ENCODE data around the gene UPK3A.
A peak's percentile ranks its signal among the peaks of the same experiment; 100 is the strongest.
"Not testable (repeated sequence)": the region's sequence is repeated elsewhere in the genome, so short reads cannot be mapped to it uniquely, and the experiment has no call there.

The UPK3A gene

DNA sequence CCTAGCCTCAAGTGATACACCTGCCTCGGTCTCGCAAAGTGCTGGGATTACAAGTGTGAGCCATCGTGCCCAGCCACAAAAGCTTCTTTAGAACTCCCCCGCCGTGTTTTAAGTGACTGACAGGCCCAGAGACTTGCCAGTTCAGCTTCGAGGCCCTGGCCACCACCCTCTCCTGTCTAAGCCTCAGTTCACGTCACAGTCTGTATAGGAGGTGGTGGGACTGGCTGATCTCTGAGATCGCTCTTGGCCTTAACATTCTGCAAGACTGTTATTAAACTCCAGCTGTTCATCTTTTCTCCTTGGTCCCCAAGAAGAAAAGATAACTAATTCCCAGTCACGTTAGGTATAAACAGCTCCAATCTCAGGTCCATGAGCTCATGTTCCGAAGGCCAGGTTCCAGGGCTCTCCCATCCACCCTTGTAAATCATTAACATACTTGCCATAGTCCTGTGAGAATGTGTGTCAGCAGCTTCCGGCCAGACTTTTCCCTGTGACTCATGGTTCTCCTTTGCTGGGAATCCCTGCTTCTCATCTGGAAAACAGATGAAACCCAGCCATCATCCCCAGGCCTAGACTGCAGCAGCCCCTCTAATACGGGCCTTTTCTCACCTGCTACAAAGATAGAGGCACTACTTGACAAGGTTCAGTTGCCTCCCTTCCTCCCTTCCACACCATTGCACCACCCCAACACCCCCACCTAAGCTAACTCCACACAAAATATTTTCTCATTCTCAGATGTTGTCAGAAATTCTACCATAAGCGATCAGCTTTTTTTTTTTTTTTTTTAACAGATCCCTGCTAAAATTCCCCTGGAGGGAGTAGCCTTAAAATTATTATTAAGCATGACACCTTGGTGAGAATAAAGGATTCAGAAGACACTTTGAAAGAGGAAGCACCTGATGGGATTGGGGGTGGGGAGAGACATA lies 38.4 kb upstream of the UPK3A start:
- Mint-ChIP-seq H3K4me1 (peaks cover 23% of the 10 kb centered on the region), H3K4me3 (peak overlapping the region; percentile 51), H3K36me3 (no peaks in the 10 kb centered on the region), H3K27ac (peak overlapping the region; percentile 85), H3K27me3 (peaks cover 1% of the 10 kb centered on the region), H3K9me3 (no peaks in the 10 kb centered on the region)
- DNase-seq (ENCODE audit: low spot score in 2 of 2) (no peak), ATAC-seq (ENCODE audit: low read depth) (peak; percentile 42)

DNA sequence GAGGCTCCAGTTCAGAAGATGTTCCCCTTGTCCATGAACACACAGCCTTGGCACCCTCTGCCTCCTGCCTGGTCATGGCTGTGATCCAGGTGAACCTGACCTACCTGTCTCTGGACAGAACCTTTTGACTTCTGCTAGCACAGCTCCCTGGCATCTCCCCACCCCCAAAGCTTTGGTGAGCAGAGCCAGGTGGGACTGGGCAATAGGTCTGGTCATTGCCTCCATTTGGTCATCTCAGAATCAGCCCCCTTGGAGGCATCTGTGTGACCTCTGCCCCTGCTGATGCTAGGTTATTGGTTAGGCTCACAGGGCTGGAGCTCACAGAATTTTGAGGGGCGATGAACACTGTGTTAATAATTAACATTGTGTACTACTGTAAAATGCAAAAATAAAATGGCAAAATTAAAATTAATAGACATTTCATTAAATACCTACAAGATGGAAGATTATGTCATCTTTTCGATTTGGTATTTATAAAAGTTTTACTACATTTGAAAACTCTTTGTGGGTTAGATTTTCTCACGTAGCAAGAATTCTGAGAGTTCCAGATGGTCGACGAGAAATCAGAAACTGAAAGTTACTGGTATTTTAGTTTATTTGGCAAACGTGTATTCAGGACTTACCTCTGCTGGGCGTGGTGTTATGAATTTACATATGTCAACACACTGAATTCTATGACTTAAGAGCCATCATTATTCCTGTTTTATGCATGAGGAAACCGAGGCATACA lies 35.8 kb upstream of the UPK3A start:
- ATAC-seq (ENCODE audit: low read depth): peak; percentile 81
- Mint-ChIP-seq H3K27me3 (peaks cover 1% of the 10 kb centered on the region), H3K4me3 (peak overlapping the region; percentile 55), H3K27ac (peak overlapping the region; percentile 47), H3K4me1 (peaks cover 19% of the 10 kb centered on the region), H3K36me3 (no peaks in the 10 kb centered on the region), H3K9me3 (no peaks in the 10 kb centered on the region)
- no peak for DNase-seq (ENCODE audit: low spot score in 2 of 2)

DNA sequence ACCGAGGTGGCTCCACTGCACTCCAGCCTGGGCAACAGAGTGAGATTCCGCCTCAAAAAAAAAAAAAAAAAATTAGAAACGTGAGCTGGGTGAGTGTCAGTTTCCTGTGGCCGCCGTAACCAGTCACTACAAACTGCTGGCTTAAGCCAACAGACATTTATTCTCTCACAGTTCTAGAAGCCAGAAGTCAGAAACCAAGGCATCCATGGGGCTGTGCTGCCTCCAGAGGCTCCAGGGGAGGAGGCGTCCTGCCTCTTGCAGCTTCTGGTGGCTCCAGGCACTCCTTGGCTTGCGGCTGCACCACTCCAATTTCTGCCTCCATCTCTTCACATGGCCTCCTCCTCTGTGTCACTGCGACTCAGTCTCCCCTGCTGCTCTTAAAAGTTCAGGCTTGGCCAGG lies 32.9 kb upstream of the UPK3A start:
- DNase-seq (ENCODE audit: low spot score in 2 of 2) (no peak), ATAC-seq (ENCODE audit: low read depth) (no peak)
- no peak overlapping the region for H3K4me3 Mint-ChIP-seq
- H3K27me3 Mint-ChIP-seq: peaks cover 1% of the 10 kb centered on the region
- H3K27ac Mint-ChIP-seq: no peak overlapping the region
- H3K36me3 Mint-ChIP-seq: peaks cover 2% of the 10 kb centered on the region
- no peaks in the 10 kb centered on the region for H3K9me3 Mint-ChIP-seq
- peaks cover 18% of the 10 kb centered on the region for H3K4me1 Mint-ChIP-seq

DNA sequence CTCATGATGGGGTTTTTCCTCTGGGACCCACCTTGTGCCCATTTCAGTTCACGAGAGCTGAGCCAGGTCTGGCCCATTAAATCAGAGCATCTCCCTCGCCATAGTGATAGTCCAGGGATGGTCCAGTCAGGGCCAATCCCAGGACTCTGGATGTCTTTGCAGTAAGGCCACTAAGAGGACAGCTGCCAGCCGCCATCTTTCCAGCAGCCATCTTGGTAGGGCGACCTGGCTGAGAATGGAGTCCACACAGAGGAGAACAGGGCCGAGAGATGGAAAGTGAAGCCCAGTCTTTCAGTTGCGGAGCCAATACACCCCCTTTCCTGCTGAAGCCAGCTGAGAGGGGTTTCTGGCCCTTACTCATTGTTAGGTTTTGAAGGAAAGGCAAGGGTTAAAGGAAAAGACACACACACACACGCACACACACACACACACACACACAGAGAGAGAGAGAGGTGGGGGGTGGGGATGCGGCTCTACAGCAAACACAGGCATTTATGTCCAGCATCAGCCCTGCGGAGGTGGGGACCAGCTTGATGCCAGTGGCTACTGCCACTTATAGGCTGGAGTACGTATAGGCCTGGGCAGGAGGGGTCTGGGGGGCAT lies 31.6 kb upstream of the UPK3A start:
- Mint-ChIP-seq H3K4me1 (peaks cover 15% of the 10 kb centered on the region), H3K4me3 (no peak overlapping the region), H3K36me3 (peaks cover 2% of the 10 kb centered on the region), H3K9me3 (no peaks in the 10 kb centered on the region), H3K27me3 (peaks cover 1% of the 10 kb centered on the region), H3K27ac (no peak overlapping the region)
- DNase-seq (ENCODE audit: low spot score in 2 of 2) (no peak), ATAC-seq (ENCODE audit: low read depth) (no peak)

DNA sequence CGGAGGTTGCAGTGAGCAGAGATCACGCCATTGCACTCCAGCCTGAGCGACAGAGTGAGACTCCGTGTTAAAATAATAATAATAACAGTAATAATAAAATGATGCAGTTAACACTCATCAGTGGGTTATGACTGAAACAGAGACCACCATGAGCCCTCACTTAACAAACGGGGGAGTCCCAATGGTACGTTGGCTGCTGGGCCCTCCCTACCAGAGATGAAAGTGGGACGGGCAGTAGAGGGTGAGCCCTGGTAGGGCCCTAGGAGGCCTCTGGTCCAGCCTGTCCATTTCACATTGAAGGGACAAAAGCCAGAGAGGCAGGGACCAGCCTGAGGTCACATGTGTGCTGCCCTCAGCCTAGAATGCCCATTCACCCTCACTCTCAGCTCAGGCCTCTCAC lies 30.4 kb upstream of the UPK3A start:
- ATAC-seq (ENCODE audit: low read depth): no peak
- DNase-seq (ENCODE audit: low spot score in 2 of 2): no peak
- no peak overlapping the region for H3K27ac Mint-ChIP-seq

DNA sequence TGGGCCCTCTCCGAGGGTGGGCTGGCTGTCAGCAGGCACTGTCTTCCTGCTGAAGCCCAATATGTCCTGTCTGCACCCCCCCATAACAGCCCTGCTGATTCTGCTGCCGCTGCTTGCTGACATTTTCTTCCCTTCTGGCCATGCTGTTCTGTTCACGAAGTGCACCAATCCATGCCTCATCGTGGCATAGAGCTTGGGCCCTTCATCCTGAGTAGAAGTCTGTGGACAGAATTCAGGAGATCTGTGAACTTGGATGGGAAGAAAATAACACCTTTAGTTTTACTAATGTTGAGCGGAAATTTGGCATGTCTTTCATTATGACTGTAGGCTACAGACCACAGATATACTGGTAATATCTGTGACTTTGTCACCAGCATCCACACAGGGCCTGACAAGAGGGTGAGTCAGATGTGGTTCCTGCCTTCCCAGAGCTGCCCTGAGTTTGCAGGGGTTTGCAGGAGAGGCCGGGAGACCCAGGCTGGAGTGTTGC lies 29.9 kb upstream of the UPK3A start:
- Mint-ChIP-seq H3K27ac (no peak overlapping the region), H3K36me3 (peaks cover 2% of the 10 kb centered on the region), H3K4me1 (peaks cover 14% of the 10 kb centered on the region), H3K27me3 (peaks cover 4% of the 10 kb centered on the region), H3K4me3 (no peak overlapping the region), H3K9me3 (no peaks in the 10 kb centered on the region)
- DNase-seq (ENCODE audit: low spot score in 2 of 2) (no peak), ATAC-seq (ENCODE audit: low read depth) (no peak)

More for the DNA sequence above, 30.4 kb upstream of the UPK3A start:
- H3K36me3 Mint-ChIP-seq: peaks cover 2% of the 10 kb centered on the region
- peaks cover 1% of the 10 kb centered on the region for H3K27me3 Mint-ChIP-seq
- no peaks in the 10 kb centered on the region for H3K9me3 Mint-ChIP-seq
- peaks cover 11% of the 10 kb centered on the region for H3K4me1 Mint-ChIP-seq
- H3K4me3 Mint-ChIP-seq: no peak overlapping the region

DNA sequence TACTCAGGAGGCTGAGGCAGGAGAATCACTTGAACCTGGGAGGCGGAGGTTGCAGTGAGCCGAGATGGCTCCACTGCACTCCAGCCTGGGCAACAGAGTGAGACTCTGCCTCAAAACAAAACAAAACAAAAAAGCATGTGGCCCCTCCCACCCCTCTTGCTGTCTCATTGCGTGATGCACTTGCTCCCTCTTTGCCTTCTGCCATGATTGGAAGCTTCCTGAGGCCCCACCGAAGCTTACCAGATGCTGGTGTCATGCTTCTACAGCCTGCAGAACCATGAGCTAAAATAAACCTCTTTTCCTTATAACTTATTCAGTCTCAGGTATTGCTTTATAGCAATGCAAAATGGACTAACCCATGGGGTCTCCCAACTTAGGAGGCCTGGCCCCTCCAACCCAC lies 26.8 kb upstream of the UPK3A start:
- not testable (repeated sequence) for H3K4me3 Mint-ChIP-seq; H3K9me3 Mint-ChIP-seq; H3K27ac Mint-ChIP-seq; ATAC-seq (ENCODE audit: low read depth); DNase-seq (ENCODE audit: low spot score in 2 of 2); H3K27me3 Mint-ChIP-seq; H3K36me3 Mint-ChIP-seq
- H3K4me1 Mint-ChIP-seq: peaks cover 29% of the 10 kb centered on the region

DNA sequence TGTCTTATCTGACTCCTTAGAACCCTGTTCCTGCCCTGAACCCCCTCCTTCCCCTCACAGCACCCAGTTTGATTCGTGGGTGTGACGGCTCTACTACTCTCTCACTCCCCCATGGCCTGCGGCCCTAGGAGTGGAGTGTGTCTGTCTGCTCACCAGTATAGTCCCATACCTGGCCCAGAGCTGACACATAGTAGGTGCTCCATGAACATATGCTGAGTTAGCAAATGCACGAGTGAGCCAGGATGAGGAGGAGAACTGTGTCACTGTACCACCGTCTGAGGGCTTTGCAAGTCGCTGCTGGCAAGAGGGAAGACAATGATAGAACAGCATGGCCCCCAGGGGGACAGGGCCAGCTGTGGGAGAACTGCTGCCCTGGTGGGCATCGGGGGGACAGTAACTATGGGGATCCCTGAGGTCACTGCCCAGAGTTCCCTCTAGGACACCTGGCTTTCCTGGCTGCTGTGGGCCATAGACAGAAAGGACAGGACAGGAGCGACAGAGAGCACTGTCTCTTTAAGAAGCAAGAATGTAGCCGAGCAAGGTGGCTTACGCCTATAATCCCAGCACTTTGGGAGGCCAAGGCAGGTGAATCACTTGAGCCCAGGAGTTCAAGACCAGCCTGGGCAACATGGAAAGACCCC lies 24.9 kb upstream of the UPK3A start:
- no peaks in the 10 kb centered on the region for H3K9me3 Mint-ChIP-seq
- peaks cover 3% of the 10 kb centered on the region for H3K27me3 Mint-ChIP-seq
- ATAC-seq (ENCODE audit: low read depth) (no peak), DNase-seq (ENCODE audit: low spot score in 2 of 2) (no peak)
- peaks cover 37% of the 10 kb centered on the region for H3K4me1 Mint-ChIP-seq
- H3K36me3 Mint-ChIP-seq: peaks cover 2% of the 10 kb centered on the region
- peak overlapping the region; percentile 24 for H3K4me3 Mint-ChIP-seq
- no peak overlapping the region for H3K27ac Mint-ChIP-seq

DNA sequence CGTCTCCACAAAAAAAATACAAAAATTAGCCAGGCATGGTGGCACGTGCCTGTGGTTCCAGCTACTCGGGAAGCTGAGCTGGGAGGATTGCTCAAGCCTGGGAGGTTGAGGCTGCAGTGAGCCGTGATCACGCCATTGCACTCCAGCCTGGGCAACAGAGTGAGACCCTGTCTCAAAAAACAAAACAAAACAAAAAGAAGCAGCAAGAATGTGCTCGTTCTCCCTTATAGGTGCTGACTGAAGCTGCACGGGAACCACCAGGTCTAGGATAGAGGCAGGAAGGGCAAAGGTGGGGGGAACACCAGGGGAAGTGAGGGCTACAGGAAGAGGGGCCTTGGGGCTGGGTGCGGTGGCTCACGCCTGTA lies 24.4 kb upstream of the UPK3A start:
- not testable (repeated sequence) for H3K9me3 Mint-ChIP-seq; DNase-seq (ENCODE audit: low spot score in 2 of 2); ATAC-seq (ENCODE audit: low read depth); H3K27me3 Mint-ChIP-seq; H3K27ac Mint-ChIP-seq; H3K36me3 Mint-ChIP-seq
- peaks cover 36% of the 10 kb centered on the region for H3K4me1 Mint-ChIP-seq
- peak overlapping the region; percentile 24 for H3K4me3 Mint-ChIP-seq

DNA sequence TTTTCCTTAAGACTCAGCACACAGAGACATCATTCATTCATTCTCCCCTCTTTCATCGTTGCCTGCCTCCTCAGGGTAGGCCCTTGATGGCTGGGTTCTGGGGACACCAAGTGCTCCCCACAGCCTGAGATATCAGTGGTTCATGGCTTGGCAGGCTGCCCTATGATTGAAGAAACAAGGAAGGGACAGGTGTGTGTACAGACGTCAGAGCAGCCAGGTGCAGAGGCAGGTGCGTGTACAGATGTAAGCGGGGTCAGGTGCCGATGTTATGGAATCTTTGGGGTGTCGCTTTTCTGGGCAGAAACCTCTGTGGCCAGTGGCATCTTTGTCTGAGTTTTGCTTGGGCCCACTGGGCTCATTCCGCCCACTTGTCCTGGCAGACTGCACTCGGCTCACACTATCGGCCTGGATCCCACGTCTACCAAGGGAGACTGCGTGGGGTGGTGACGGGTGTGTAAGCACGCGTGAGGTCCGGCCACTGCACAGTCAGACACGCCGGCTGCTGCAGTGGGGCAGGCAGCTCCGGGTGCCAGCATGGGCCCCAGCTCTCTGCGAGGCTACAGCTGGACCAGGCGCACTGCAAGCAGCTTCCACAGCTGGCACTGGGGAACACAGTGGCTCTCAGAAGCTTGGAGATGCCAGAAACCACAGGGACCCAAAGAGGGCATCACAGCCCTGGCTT lies 23.2 kb upstream of the UPK3A start:
- Mint-ChIP-seq H3K4me1 (peaks cover 34% of the 10 kb centered on the region), H3K27ac (no peak overlapping the region), H3K36me3 (no peaks in the 10 kb centered on the region), H3K27me3 (peaks cover 3% of the 10 kb centered on the region), H3K4me3 (peak overlapping the region; percentile 25), H3K9me3 (no peaks in the 10 kb centered on the region)
- ATAC-seq (ENCODE audit: low read depth) (no peak), DNase-seq (ENCODE audit: low spot score in 2 of 2) (no peak)

DNA sequence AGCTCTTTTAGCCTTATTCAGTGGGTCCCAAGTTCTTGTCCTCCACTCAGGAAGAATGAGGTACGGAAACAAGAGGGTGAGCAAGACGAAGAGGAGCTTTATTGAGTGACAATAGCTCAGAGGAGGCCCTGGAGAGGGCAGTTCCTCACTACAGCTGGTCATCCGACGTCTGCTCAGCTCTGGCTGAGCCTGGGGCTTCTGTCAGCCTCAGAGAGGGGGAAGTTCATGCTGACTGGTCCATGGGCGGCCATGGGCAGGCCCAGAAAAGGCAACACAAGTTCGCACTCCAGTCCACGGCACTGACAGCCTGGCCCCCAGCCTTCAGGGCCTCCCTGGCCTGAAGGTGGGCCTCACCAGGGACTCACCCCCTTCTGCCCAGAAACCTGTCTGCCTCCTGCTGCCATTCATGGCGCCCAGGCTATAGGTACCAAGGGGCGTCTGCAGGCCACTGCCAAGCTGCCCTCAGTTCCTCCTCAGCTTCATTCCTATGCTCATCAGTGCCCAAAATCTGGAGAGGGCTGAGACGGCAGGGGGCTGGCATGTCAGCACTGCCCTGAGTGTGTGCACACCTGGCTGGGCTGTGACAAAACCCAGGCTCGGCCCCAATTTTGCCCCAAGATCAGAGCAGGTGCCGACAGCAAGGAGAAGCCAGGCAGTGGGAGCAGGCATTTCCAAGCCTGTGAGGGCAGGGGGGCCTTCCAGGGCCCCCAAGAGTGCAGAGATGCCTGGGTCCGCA lies 22.4 kb upstream of the UPK3A start:
- DNase-seq (ENCODE audit: low spot score in 2 of 2): no peak
- H3K27me3 Mint-ChIP-seq: peaks cover 3% of the 10 kb centered on the region
- H3K36me3 Mint-ChIP-seq: no peaks in the 10 kb centered on the region
- no peak for ATAC-seq (ENCODE audit: low read depth)
- no peaks in the 10 kb centered on the region for H3K9me3 Mint-ChIP-seq
- no peak overlapping the region for H3K27ac Mint-ChIP-seq
- H3K4me1 Mint-ChIP-seq: peaks cover 36% of the 10 kb centered on the region
- H3K4me3 Mint-ChIP-seq: peak overlapping the region; percentile 71

DNA sequence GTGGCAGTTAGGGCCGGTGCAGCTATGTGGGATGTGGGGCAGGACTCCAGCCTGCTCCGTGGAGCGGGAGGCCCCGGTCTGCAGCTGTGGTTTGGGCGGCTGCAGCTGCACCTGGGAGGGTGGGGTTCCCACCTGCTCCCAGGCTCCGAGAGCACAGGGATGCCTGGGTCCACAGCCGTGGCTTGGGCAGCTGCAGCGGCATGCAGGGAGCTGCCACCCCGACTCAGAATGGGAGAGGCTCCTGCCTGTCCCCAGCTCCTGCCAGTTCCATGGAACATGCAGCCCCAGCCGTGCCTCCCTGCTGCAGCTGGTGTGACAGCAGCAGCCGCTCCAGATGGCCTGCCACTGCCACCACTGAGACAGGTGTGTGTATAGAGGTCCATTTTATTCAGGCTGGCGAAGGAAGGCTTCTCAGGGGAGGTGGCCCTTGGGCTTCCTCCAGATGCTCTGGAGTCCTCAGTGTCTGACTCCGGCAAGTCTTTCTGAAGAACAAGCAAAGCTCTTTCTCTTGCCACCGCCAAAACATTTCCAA lies 21.8 kb upstream of the UPK3A start:
- peak; percentile 44 for ATAC-seq (ENCODE audit: low read depth)
- H3K27me3 Mint-ChIP-seq: peaks cover 3% of the 10 kb centered on the region

More for the DNA sequence above, 21.8 kb upstream of the UPK3A start:
- H3K27ac Mint-ChIP-seq: peak overlapping the region; percentile 62
- no peaks in the 10 kb centered on the region for H3K36me3 Mint-ChIP-seq
- H3K4me3 Mint-ChIP-seq: peak overlapping the region; percentile 83
- H3K4me1 Mint-ChIP-seq: peaks cover 39% of the 10 kb centered on the region
- no peaks in the 10 kb centered on the region for H3K9me3 Mint-ChIP-seq
- DNase-seq (ENCODE audit: low spot score in 2 of 2): peak in 1 of 2 donors; percentile 77

All from memory B cell (primary cell).